NCI-H2107 treated with DMSO at 0.1 percent for 48 hours (cell line): ENCODE measurements around the gene SH3BGRL2.
A peak's percentile ranks its signal among the peaks of the same experiment; 100 is the strongest.

Experiments
- DNase-seq: peaks from one replicate; lab custom pipeline; 2025; ENCODE audit not compliant: unreplicated experiment; lab: John Stamatoyannopoulos, UW

The SH3BGRL2 gene

DNA sequence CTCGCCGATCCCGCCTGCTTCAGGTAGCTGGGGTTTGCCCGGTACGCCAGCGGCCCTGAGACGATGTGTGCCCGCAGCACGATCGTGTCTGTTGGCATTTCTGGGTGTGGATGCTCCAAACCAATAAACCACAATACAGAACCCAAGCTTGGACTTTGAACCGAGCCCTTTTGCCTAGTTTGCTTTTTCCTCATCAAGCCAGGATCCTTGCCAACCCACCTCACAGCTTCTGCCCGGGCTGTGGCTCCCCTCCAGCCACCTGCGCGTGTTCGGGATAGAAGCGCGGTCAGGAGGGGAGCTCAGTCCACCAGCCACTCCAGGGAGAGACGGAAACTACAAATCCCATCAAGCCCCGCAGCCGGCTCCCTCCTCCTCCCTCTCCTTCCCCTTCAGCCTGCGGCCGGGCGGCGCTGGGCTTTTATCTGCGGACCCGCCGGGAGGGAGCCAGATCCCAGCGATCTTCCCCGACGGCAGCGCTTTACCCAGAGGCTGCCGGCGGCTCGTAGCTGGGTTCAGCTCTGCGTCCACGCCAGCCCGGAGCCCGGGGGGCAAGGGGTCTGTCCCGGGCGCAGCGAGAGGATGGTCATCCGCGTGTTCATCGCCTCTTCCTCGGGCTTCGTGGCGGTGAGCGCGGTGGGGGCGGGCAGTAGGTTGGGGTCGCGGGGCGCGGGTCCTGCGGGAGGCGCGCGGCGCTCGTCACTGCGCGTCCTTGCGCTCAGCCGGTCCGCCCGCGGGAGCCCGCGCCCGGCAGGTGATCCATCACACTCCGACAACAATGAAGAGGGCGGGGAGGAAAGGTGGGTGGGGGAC lies at the start of gene SH3BGRL2:
SH3BGRL2 (plus strand) TSS at position 447 of the 810 bp plus-strand sequence; CDS start at position 580, 133 bp downstream.
- DNase-seq, result peak; percentile 40

DNA sequence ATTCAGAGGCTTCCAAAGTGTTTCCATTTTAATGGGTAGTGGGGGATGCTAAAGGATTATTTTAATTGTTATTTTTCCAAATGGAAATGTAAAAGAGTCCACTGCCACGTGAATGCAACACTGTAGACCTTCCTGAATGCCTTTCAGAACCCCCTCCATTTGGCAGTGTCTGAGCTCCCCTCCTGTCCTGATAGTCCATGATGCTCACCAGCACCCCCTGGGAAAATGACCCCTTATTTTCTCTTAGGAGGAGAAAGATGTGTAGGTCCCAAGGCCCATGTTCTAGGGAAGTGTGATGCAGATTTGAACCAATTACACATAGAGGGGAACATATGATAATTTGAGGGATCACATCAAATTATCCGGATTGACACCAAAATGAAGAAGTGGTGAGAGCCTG lies 46.8 kb upstream of the SH3BGRL2 start:
- no peak for DNase-seq

DNA sequence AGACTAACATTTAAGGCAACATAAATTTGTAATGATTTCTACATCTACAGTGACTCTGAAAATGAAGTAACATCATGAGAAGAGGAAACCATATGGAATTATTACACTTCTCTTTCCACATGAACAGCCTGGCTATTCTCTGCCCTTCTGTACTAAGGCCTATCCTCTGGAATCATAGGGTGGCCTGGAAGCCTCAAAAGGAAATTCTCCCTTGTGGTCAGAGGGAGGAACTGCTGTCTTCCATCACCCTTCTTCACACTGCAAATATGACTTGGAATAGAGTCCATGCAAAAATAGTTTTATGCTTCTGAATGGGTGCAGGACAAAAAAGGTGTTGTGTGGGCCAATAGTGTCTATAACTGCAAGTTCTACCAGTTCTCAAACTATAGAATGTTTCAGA lies 44.6 kb upstream of the SH3BGRL2 start:
- DNase-seq, result no peak

DNA sequence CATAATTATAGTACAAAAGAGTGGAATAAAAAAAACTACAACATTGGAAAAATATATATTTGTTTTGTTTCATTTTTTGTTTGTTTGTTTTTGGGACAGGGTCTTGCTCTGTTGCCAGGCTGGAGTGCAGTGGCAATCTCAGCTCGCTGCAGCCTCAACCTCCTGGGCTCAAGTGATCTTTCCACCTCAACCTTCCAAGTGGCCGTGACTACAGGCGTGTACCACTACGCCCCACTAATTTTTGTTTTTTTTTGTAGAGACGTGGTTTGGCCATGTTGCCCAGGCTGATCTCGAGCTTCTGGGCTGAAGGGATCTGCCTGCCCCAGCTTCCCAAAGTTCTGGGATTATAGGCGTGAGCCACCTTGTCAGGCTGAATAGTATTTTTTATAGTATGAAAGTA lies 41.4 kb upstream of the SH3BGRL2 start:
- DNase-seq, result no peak

DNA sequence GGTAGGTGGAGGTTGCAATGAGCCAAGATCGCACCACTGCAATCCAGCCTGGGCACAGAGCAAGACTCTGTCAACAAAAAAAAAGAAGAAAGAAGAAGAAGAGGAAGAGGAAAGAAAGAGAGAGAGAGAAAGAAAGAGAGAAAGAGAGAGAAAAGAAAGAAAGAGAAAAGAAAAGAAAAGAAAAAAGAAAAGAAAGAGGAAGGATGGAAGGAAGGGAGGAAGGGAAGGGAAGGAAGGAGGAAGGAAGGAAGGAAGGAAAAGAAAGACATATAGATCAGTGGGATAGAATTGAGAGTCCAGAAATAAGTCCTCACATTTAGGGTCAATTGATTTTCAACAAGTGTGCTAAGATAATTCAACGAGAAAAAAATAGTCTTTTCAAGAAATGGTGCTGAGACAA lies 34.0 kb upstream of the SH3BGRL2 start:
- no peak for DNase-seq

DNA sequence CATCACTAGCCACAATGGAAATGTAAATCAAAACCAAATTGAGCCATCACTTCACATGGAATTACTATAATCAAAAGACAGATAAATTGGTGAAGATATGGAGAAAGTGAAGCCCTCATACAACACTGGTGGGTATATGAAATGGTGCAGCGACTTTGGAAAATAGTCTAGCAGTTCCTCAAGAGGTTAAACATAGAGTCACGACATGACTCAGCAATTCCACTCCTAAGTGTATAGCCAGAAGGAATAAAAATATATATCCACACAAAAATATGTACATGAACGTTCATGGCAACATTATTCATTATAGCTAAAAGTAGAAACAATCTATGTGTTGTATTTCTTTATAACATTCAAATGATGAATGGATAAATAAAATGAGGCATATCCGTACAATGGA lies 33.1 kb upstream of the SH3BGRL2 start:
- DNase-seq, result no peak

DNA sequence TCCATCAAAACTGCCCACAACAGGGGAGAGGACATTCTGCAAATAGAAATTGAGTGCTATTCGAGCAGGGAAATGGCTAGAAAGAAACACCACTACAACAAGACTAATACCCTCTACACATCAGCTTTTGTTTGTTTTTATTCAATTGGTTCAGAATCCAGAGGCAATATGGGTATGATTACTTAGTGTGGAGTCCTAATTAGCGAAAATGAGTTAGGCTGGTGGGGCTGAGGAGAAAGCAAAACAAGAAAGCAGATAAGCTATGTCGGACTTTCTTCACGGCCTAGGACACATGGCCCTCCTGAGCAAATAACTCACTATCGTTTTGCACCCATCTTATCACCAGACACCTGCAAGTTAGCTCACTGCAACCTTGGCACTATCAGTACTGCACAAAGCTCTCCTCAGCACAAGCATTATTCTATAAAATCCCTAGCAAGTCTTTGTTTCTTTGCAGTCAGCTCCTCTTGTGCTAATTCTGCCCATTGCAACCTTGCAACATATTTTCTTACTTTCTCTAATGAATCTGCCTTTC lies 31.3 kb upstream of the SH3BGRL2 start:
- no peak for DNase-seq

DNA sequence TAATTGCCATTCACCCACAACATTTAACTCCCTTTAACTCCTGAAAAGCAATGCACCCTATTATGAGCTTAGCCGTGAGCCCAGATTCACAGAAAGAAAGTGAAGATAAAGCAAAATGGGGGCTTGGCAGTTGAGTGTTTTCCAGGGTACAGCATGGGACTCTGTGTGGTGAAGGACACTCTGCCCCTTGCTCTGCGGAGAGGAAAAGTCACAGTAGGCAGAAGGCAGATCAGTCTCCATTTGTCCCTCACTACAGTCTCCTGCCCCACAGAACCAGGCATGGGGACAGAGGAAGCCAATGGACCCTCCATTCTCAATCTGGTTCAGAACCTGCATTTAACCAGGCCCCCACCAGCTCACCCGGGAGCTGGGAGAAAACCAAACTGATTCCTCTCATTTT lies 30.8 kb upstream of the SH3BGRL2 start:
- DNase-seq, result no peak

DNA sequence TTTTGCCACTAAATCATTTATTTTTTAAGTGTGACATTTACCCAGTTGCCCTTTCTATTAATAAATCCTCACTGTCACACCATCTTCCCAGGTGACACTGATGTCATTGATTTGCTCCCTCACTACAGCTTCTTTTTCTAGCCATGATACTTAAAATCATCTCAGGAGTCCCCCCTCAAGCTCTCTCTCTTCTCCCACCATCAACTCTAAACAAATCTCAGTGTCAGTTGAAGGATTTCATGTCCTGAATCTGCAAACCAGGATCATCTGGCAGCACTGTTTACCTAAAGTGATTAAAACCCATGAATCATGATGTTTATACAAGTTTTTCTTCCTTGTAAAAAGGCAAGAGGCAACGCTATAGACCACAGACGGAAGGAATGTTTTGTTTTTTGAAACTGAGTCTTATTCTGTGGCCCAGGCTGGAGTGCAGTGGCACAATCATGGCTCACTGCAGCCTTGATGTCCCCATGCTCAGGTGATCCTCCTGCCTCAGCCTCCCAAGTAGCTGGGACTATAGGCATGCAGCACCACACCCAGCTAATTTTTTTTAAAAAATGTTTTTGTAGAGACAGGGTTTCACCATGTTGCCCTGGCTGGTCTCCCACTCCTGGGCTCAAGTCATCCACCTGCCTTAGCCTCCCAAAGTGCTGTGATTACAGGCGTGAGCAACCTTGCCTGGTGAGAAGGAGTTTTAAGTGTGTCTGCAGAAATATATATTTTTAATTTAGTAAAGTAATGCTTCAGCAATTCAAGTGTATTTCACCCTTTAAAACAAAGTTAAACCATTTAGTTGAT lies 30.1 kb upstream of the SH3BGRL2 start:
- DNase-seq, result no peak

DNA sequence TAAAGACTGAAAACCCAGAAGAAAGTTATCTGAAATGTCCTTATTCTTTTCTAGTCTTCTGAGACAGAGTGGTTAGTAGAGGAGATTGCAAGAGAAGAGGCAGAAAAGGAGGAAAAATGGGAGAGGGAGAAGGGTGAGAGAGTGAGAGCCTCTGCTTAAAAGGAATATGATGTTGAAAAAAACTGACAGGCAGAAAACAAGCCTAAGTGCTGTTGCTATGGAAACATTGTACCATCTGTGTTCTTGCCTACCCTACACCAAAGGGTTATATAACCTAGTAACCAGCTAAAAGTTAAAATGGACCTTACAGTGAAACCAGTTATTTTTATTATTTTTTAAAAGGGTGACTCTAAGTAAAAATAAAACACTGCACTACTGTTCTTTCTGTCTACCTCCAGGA lies 28.3 kb upstream of the SH3BGRL2 start:
- DNase-seq, result no peak

DNA sequence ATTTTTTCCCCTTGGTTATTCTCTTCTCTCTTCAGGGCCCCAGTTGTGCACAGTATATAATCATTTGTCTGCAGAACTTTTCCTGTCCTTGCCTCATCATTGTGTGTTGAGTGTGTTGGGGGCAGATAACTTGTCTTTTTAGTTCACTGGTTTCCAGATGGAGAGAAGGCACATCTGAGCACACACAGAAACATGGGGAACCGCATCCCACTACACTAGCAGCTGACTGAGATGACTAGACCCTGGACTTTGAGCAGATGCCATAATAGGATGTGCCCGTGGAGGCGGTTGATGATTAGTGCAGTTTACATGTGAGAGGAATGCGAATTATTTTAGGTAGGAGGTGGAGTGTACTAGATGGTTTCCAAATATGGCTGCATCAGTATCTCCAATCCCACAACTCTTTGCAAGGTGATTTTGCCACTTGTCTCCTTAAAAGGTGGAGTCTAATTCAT lies 26.5 kb upstream of the SH3BGRL2 start:
- DNase-seq, result no peak

DNA sequence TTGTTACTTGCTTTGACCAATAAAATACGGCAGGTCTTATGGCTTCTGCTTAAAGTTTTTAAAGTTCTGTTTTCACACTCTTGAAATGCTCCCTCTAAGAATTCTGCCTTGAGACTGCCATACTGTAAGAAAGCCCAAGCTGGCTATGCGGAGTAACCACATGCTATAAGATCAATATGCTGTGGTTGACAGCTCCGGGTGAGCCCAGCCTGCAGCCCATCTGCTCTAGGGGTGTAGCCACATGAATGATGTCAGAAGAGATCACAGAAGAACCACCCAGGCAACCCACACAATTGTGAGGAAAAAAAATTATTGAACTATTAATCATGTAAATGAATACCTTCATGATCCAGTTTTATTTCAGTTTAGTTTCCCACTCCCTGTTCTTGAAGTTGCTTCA lies 26.1 kb upstream of the SH3BGRL2 start:
- no peak for DNase-seq

DNA sequence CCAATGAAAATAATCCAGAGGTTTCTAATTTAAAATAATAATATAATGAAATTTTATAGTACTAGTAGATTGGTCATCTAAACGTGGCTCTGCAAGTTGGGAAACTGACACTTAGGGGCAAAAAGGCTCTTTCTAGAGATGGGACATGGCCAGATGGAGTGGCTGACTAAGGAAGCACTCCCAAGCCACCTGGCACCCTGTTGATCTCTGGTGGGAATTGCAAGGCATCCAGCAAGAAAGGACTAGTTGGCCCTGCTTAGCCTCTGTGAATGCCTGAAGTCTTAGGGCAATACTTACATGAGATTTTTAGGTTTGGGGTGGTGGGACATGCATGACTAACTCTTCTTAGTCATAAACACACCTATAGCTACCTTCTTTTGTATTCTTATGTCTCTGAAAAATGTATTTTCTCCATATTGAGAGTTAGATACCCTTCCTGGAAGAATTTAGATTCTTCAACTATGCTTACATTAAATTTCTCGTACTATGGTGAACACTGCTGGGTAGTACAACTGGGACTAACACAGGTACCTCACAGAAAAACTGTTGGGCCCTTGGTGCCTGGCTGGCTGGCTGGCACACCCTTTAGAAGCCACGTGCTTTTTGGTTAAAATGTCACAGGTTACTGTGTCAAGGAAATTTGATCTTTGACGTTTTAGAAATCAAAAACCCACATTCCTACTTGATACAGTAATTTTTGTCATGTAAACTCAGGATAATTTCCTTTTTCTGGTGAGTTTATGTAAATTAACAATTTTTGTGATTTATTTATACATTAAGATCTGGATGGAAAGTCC lies 25.0 kb upstream of the SH3BGRL2 start:
- DNase-seq, result no peak

DNA sequence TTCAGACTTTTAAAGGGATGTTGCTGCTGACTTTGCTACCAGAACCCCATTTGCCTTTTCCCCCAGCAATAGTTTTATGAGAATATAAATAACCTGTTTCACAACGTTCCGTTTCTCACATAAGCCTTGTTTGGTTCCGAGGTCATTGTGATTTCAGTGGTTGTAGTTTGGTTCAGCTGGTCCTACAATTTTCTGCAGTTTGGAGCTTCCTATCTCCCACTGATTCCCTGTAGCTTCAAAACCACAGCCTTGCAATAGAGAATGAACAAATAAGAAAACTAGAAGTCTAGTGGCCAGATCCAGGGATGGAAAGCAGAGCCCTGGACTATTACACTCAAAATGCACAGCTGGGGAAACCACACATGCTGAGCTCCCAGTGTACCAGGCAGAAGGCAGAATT lies 24.1 kb upstream of the SH3BGRL2 start:
- no peak for DNase-seq

DNA sequence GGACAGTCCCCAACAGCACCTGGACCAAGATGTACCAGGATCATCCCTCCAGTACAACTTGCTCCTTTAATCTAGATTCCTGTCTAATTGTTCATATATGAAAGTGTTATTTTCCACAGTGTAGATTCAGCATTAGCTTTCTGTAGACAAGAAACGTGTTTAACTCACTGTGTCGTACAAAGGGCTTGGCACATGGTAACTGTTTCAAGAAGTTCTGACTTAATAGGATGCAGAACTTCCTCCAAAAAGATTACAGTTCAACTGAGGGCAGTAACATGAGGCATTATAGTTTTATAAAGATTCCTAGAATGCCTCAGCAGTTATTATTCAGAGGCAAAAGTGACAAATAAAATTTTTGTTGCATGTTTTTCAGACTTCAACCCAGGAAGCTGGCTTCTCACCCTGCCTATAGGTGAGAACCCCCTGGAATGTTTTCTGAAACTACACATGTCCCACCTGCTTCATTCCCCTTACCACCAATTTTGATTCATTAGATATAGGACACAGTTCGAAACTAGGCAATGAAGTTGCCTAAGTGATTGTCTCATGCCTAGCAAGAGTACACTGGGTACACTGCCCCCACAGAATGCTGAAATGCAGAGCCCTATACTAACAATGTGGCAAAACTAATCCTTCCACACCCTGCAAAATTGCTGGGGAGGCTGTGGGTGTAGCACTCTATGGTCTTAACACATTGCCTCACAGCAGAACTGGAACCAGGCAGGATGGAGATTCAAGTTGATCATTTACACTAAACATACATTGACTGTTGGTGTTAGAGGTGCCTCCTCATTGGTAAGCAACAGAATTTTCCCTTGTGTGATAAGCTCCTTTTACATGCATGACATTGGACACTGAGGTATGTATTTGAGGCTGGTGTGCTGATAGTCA lies 22.6 kb upstream of the SH3BGRL2 start:
- DNase-seq, result no peak

DNA sequence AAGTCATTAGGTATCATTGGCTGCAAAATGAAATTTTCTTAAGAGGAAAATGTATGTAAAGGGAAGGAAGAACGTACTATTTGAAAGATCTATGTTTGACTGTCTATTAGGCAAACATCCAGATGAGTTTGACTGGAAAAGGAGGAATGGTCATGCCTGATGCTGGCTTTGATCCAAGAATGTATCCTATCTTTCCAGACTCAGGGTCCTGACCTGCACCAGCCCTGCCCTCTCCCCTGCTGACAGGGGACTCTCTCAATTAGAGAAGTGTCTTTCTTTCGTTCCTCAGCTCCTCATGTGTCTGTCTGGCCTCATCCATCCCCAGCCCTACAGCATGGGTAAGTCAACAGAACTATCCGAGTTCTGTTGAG lies 21.9 kb upstream of the SH3BGRL2 start:
- DNase-seq, result no peak

DNA sequence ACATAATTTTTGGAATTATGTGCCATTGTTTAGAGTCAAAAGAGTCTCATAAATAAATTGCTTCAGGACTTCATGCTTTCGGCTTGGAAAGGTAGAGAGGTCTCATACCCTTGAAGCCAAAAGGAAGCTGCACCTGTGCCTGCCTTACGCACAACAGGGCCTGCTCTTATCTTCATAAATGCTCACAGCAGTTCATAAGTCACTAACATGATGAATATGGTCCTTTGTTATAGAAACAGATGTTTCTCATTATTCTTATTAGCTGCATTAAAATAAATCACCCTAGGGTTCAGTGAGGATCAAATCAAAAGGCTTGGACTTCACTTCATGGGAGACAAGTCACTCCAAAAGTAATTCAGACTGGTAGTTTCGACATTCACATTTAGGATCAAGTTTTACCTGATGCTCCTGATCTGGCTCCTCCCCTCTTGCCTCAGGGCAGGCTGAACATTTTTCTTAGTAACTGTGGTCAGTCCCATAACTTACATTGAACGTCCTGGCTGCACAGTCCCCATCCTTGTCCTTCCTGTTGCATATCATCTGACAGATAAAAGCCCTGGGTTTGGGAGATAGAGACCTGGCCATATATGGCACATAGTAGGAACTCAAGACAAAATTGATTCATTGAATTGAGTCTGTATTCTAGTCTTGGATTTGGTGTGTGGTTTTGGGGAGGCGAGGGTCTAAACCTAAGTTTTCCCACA lies 20.7 kb upstream of the SH3BGRL2 start:
- DNase-seq, result no peak

DNA sequence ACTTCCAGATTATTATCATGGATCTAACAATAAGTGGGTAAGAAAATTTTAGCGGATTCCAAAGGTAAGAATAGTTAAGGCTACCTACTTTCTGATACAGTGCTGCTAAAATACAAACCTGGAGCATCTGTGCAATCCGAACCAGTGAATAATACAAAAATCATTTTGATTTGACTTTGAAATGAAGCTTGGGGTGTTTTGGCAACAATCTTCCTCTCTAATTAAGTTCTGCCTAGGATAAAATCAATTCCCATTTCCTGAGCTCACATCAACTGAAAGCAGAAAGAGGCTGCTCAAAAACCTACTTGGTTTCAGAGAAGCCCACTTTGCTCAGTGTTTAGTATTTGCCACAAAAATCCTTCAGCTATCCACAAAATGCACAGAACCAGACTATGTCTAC lies 18.7 kb upstream of the SH3BGRL2 start:
- no peak for DNase-seq

DNA sequence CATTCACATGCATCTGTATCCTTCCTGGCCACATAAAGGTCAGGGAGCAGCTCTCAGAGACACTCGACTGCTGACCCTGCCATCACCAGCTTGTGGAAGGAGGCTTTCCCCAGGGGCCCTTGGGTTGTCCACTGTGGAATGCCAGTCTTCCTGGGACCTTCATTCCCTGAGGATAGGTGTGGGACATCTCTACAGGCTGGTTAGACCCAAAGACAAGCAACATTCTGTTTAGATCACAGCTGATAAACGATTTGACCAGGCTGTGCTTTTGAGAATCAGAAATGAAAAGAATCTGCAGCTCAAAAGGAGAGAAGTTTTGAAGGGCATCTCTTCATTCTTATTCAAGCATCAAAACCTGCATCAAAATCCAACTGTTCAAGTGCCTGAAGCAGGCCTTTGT lies 18.2 kb upstream of the SH3BGRL2 start:
- DNase-seq, result no peak

DNA sequence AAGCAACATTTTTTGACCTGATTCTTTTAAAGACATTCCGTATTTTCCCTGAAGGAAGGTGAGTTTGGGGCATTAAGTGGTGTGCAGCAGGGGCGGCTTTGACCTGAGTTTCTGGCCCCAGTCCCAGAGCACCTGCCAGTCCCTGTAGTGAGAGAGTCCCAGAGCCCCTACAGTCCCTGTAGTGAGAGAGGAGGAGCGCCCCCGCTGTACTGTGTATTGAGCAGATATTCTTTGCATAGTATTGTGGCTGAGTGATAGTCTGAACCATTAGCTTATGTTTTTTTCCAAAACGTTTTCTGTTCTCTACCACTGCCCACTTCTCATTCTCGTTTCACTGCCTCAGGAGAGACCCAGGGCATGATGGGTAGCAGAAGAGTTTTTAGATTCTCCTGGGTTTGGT lies 17.2 kb upstream of the SH3BGRL2 start:
- DNase-seq, result no peak
